Loucy (cell line): ENCODE results near the gene ELOVL7.

Experiments
- H2AFZ ChIP-seq: fragments of 200-600 bp; sonication (generic); 2 replicates; pipeline ENCODE4 v1.6.0; 2016; ENCODE audit warnings: antibody characterized with exemption, mild to moderate bottlenecking, low read length, moderate library complexity
- H3F3A ChIP-seq: fragments of 200-600 bp; 2 replicates; pipeline ENCODE4 v1.6.0; 2016; ENCODE audit warnings: antibody characterized with exemption, low read depth, mild to moderate bottlenecking
- H3K27me3 ChIP-seq: fragments of 200-600 bp; sonication (generic); 2 replicates; pipeline ENCODE4 v1.6.1; 2014; ENCODE audit warnings: low read length, mild to moderate bottlenecking; ENCODE audit not compliant: insufficient read depth, poor library complexity, severe bottlenecking
- H3K36me3 ChIP-seq: fragments of 200-600 bp; sonication (generic); 2 replicates; pipeline ENCODE4 v1.6.1; 2016; ENCODE audit warnings: low read length; ENCODE audit not compliant: insufficient read depth
- H3K4me1 ChIP-seq: fragments of 200-600 bp; sonication (generic); 2 replicates; pipeline ENCODE4 v1.5.1; 2014; ENCODE audit warnings: low read length, mild to moderate bottlenecking; ENCODE audit not compliant: insufficient read depth, poor library complexity, severe bottlenecking
- H3K4me2 ChIP-seq: fragments of 200-600 bp; sonication (generic); 2 replicates; pipeline ENCODE4 v1.6.0; 2014; ENCODE audit warnings: antibody characterized with exemption, low read length, low read depth, mild to moderate bottlenecking; ENCODE audit not compliant: poor library complexity, severe bottlenecking
- H3K4me3 ChIP-seq: fragments of 200-600 bp; sonication (generic); 2 replicates; pipeline ENCODE4 v1.5.1; 2014; ENCODE audit warnings: low read length, mild to moderate bottlenecking, mixed read lengths; ENCODE audit not compliant: poor library complexity, severe bottlenecking
- H3K79me2 ChIP-seq: fragments of 200-600 bp; sonication (generic); 2 replicates; pipeline ENCODE4 v1.6.1; 2014; ENCODE audit warnings: low read length; ENCODE audit not compliant: insufficient read depth
- H3K9ac ChIP-seq: fragments of 200-600 bp; sonication (generic); 2 replicates; pipeline ENCODE4 v1.6.0; 2014; ENCODE audit warnings: mild to moderate bottlenecking, low read depth, low read length, moderate library complexity; ENCODE audit not compliant: poor library complexity, severe bottlenecking
- H3K9me2 ChIP-seq: fragments of 200-600 bp; sonication (generic); replicated peaks from 2 replicates; pipeline ENCODE4 v1.6.1; 2016; ENCODE audit warnings: low read depth, low read length, mixed read lengths
- H3K9me3 ChIP-seq: fragments of 200-600 bp; sonication (generic); 2 replicates; pipeline ENCODE4 v1.6.1; 2014; ENCODE audit warnings: mild to moderate bottlenecking, antibody characterized with exemption, low read length, low read depth; ENCODE audit not compliant: insufficient read depth
- H4K20me1 ChIP-seq: fragments of 200-600 bp; sonication (generic); 2 replicates; pipeline ENCODE4 v1.6.0; 2014; ENCODE audit warnings: antibody characterized with exemption, low read length, mild to moderate bottlenecking; ENCODE audit not compliant: insufficient read depth, poor library complexity, severe bottlenecking
- CTCF ChIP-seq: fragments of 200-600 bp; sonication (generic); conservative IDR thresholded peaks from 2 replicates; pipeline ENCODE4 v1.5.1; 2014; ENCODE audit warnings: mild to moderate bottlenecking, antibody characterized with exemption, low read length
- EZH2phosphoT487 ChIP-seq: fragments of 200-600 bp; IDR thresholded peaks from 2 replicates; pipeline ENCODE4 v1.6.1; 2018; ENCODE audit warnings: antibody characterized with exemption, mild to moderate bottlenecking, moderate library complexity, borderline replicate concordance

The ELOVL7 gene

DNA sequence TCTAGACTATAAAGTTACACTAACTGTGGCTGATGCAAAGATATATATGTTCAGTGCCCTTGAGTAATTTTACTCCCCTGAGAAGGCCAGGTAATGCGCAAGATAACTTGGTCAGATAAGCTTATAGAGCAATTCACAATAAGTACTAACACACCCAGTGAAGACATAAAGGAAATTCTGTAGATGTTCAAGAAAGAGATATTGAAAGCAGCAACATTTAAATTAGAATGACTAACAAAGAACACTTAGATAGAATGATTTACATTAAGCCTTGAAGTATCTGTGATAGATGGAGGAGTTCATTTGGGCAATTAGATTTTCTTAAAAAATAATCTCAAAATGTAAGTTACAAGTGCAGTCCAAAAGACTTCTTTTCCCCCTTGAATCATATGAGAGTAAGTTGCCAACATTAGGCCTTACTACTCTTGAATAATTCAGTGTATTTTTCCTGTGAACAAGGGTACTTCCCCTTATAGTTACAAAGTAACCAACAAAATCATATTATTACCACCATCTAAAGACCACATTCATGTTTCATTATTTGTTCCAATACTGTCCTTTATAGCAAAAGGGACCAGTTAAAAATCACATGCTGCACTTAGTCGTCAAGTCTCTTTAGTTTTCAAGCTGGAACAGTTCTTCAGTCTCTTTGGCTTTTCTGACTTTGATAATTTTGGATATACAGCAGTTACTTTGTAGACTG, 44.4 kb upstream of the ELOVL7 start:
- Histone ChIP-seq H2AFZ (no peak overlapping the region), H4K20me1 (no peaks in the 10 kb centered on the region), H3F3A (no peaks in the 10 kb centered on the region), H3K79me2 (no peaks in the 10 kb centered on the region), H3K9ac (no peak overlapping the region), H3K36me3 (no peaks in the 10 kb centered on the region), H3K9me2 (no peaks in the 10 kb centered on the region), H3K4me2 (no peak overlapping the region), H3K4me1 (no peaks in the 10 kb centered on the region), H3K4me3 (no peak overlapping the region), H3K9me3 (no peaks in the 10 kb centered on the region), H3K27me3 (no peaks in the 10 kb centered on the region)
- TF ChIP-seq EZH2phosphoT487 (no peak), CTCF (no peak)

GRCh38 chr5:60887746-60888145, 43.7 kb upstream of the ELOVL7 start:
- no peak overlapping the region for H3K4me2 ChIP-seq
- H3K9ac ChIP-seq, result no peak overlapping the region
- H3K4me3 ChIP-seq, result no peak overlapping the region
- H3K9me2 ChIP-seq, result no peaks in the 10 kb centered on the region
- no peaks in the 10 kb centered on the region for H3K36me3 ChIP-seq
- no peaks in the 10 kb centered on the region for H3K9me3 ChIP-seq
- no peaks in the 10 kb centered on the region for H4K20me1 ChIP-seq
- no peaks in the 10 kb centered on the region for H3F3A ChIP-seq
- no peaks in the 10 kb centered on the region for H3K79me2 ChIP-seq
- no peaks in the 10 kb centered on the region for H3K27me3 ChIP-seq
- H3K4me1 ChIP-seq, result no peaks in the 10 kb centered on the region
- no peak overlapping the region for H2AFZ ChIP-seq
- no peak for TF ChIP-seq EZH2phosphoT487
- no peak for TF ChIP-seq CTCF

DNA sequence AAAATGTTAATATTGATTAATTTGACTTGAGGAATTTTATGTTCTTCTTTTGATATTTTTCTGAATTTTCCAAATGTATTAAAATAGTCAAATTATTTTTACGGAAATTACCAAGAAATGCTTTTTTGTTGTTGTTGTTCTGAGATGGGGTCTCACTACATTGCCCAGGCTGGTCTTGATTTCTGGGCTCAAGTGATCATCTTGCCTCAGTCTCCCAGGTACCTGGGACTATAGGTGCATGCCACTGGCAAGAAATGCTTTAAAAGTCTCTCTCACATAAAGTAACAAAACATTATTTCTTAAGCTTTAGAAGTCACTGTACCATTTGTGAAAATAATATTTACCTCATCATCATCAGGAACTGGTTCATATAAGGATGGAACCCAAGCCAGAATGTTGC, 43.0 kb upstream of the ELOVL7 start:
- no peak overlapping the region for H2AFZ ChIP-seq
- H3K4me3 ChIP-seq, result no peak overlapping the region
- H3K79me2 ChIP-seq, result no peaks in the 10 kb centered on the region
- H4K20me1 ChIP-seq, result no peaks in the 10 kb centered on the region
- no peaks in the 10 kb centered on the region for H3F3A ChIP-seq
- H3K27me3 ChIP-seq, result no peaks in the 10 kb centered on the region
- H3K4me1 ChIP-seq, result no peaks in the 10 kb centered on the region
- TF ChIP-seq CTCF, result no peak
- TF ChIP-seq EZH2phosphoT487, result no peak
- no peaks in the 10 kb centered on the region for H3K36me3 ChIP-seq
- H3K4me2 ChIP-seq, result no peak overlapping the region
- no peaks in the 10 kb centered on the region for H3K9me2 ChIP-seq
- H3K9ac ChIP-seq, result no peak overlapping the region
- H3K9me3 ChIP-seq, result no peaks in the 10 kb centered on the region
